Sigmoid colon (tissue), 7 donors: ENCODE results near the gene PLEKHG3. TPM values are rescaled to one million over a fixed set of nuclear protein-coding genes. Genes with fewer than 3 reads are reported as not detected.

Experiments
- DNase-seq: peaks from one replicate; pipeline ENCODE4 v3.0.0-alpha.2; 2019
- H3K27ac ChIP-seq, 4 donors: fragments of 200-600 bp; sonication (generic); one replicate each; pipeline ENCODE4 v1.5.1; 2016 to 2019; ENCODE audit warnings: mild to moderate bottlenecking in 1 of 4
- H3K27me3 ChIP-seq, 3 donors: fragments of 200-600 bp; sonication (generic); one replicate each; pipeline ENCODE4 v1.5.1; 2019; ENCODE audit warnings: mild to moderate bottlenecking in 1 of 3
- H3K36me3 ChIP-seq, 4 donors: fragments of 200-600 bp; sonication (generic); one replicate each; pipeline ENCODE4 v1.5.1; 2016 to 2019
- H3K4me1 ChIP-seq, 4 donors: fragments of 200-600 bp; sonication (generic); one replicate each; pipeline ENCODE4 v1.5.1; 2017 to 2019
- H3K4me3 ChIP-seq, 4 donors: fragments of 200-600 bp; sonication (generic); one replicate each; pipeline ENCODE4 v1.5.1; 2017 to 2019; ENCODE audit warnings: mild to moderate bottlenecking in 2 of 4, moderate library complexity in 1 of 4
- H3K9me3 ChIP-seq, 4 donors: fragments of 200-600 bp in 3 of 4; sonication (generic) in 3 of 4; one replicate each; pipeline versions ENCODE4 v1.5.1 to v1.6.1; 2013 to 2019
- EP300 ChIP-seq, 4 donors: sonication (generic); formaldehyde crosslinking; IDR thresholded peaks; one replicate each; pipeline ENCODE4 v1.6.1; 2017; ENCODE audit warnings: antibody characterized with exemption in 4 of 4
- POLR2A ChIP-seq, 2 donors: fragments of 450-650 bp; IDR thresholded peaks; one replicate each; pipeline ENCODE4 v1.6.1; 2016; ENCODE audit warnings: antibody characterized with exemption in 2 of 2, mild to moderate bottlenecking in 2 of 2, moderate library complexity in 2 of 2
- POLR2AphosphoS5 ChIP-seq, 4 donors: sonication (generic); formaldehyde crosslinking; IDR thresholded peaks; one replicate each; pipeline ENCODE4 v1.6.1; 2017; ENCODE audit warnings: antibody characterized with exemption in 4 of 4
- WGBS, 2 donors: extraction: QIAGEN DNeasy Blood & Tissue Kit; methylation state at CpG; one replicate each; pipeline ENCODE4 v1.1.7; 2013; 5-methylcytosine and 5-hydroxymethylcytosine counted together
- intact Hi-C: fragments of 100-400 bp; cut with DNase I; formaldehyde crosslinking; loops from one replicate; pipeline ENCODE4 v1.15.1; 2023
- polyA plus RNA-seq, 3 donors: library from polyadenylated mRNA; stranded (reverse); fragments of 200-250 nt; gene quantifications; one replicate each; pipeline ENCODE4 v1.2.3, GENCODE V29; 2013
- total RNA-seq, 4 donors: library from RNA; depleted of rRNA; stranded (reverse); fragments of >200 nt; gene quantifications; one replicate each; pipeline ENCODE4 v1.1.0, GENCODE V29; 2016
- TF ChIP-seq, protein P1 (sequence below), 4 experiments: fragments of 450-650 bp in 3 of 4; fragments of 200-600 bp in 1 of 4; IDR thresholded peaks; one replicate each; pipeline ENCODE4 v1.5.1; 2016 to 2019; ENCODE audit warnings: antibody characterized with exemption in 4 of 4, mild to moderate bottlenecking in 3 of 4, moderate library complexity in 2 of 4
- donor health status: healthy with polysubstance abuse.
- donor health status: Bipolar disorder and iron deficiency.
- donor health status: healthy.

The PLEKHG3 gene
- total and polyA plus RNA-seq, 7 donors = 16.9 to 67.9 (median 34.4) TPM

DNA sequence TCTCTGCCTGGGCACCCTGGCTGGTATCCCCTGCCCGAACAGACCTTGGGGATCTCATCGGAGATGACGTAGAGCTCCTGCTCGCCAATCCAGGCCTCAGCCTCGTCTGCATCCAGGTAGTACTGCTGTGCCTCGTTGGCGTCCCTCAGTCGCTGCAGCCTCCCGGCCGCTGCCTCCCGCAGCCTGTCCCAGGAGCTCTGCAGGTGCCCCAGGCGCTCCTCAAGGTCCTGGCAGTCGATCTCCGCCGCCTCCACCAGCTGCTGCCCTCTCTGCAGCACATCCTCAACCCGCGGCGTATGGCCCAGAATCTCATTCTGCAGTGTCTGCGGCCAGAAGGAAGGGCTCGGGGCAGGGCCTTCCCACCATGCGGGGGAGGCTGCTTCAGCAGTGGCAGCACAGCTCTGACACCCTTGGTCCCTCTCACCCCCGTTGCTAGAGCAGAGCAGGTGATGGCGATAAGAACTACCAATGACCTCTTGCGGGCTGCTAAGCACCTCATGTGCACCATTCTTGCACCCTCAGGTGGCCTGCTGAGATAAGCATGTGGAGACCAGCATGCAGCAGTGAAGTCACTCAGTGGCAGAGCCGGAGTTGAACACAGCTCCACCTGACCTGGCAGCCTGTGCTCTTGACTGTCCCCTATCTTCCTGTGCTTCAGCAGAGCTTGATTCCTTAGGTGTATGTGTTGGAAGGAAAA lies 71.0 kb downstream of the PLEKHG3 start:
- peak; percentile 55 for DNase-seq
- H3K9me3 ChIP-seq = no peaks in the 10 kb centered on the region
- intact Hi-C loops = no loop called here
- no peak overlapping the region for H3K4me3 ChIP-seq
- peaks cover 0 to 9% (median 5%) of the 10 kb centered on the region in 4 donors for H3K4me1 ChIP-seq
- no peaks in the 10 kb centered on the region for H3K36me3 ChIP-seq
- no peak overlapping the region for H3K27ac ChIP-seq
- TF ChIP-seq, protein P1, sequence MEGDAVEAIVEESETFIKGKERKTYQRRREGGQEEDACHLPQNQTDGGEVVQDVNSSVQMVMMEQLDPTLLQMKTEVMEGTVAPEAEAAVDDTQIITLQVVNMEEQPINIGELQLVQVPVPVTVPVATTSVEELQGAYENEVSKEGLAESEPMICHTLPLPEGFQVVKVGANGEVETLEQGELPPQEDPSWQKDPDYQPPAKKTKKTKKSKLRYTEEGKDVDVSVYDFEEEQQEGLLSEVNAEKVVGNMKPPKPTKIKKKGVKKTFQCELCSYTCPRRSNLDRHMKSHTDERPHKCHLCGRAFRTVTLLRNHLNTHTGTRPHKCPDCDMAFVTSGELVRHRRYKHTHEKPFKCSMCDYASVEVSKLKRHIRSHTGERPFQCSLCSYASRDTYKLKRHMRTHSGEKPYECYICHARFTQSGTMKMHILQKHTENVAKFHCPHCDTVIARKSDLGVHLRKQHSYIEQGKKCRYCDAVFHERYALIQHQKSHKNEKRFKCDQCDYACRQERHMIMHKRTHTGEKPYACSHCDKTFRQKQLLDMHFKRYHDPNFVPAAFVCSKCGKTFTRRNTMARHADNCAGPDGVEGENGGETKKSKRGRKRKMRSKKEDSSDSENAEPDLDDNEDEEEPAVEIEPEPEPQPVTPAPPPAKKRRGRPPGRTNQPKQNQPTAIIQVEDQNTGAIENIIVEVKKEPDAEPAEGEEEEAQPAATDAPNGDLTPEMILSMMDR (IDR thresholded peaks at IDR 0.05) = no peak
- TF ChIP-seq POLR2AphosphoS5 (IDR thresholded peaks at IDR 0.05) (no peak), EP300 (IDR thresholded peaks at IDR 0.05) (no peak)
- no peaks in the 10 kb centered on the region for H3K27me3 ChIP-seq
- 91 to 93% methylated on average over 25 of the region's 25 CpGs for WGBS, 2 donors

DNA sequence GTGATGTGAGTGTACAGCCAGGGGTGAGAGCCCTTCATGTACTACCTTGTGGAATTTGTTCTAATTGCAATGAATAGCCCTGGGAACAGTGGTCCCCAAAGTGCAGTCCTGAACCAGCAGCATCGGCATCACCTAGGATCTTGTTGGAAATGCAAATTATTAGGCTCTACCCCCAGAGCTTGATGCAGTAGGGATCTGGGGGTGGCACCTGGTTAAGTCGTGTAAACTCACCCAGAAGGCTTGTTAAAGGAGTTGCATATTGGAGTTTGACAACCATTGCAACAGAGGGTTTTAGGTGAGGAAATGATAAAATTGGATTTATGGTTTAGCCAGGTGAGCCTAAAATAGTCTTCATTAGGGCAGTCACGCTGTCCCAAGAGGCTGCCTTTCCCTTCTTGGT lies 73.2 kb downstream of the PLEKHG3 start:
- Histone ChIP-seq H3K9me3 (no peaks in the 10 kb centered on the region), H3K27ac (no peak overlapping the region), H3K4me3 (no peak overlapping the region), H3K27me3 (no peaks in the 10 kb centered on the region), H3K36me3 (no peaks in the 10 kb centered on the region), H3K4me1 (peaks cover 0 to 9% (median 5%) of the 10 kb centered on the region in 4 donors)
- intact Hi-C loops = no loop called here
- DNase-seq = no peak
- 91 to 92% methylated on average over 3 of the region's 3 CpGs for WGBS, 2 donors
- TF ChIP-seq, protein P1 (IDR thresholded peaks at IDR 0.05) = no peak
- TF ChIP-seq POLR2A (IDR thresholded peaks at IDR 0.05) (no peak), EP300 (IDR thresholded peaks at IDR 0.05) (no peak), POLR2AphosphoS5 (IDR thresholded peaks at IDR 0.05) (no peak)

GRCh38 chr14:64778104-64778754 lies 74.0 kb downstream of the PLEKHG3 start:
- peaks cover 0 to 9% (median 5%) of the 10 kb centered on the region in 4 donors for H3K4me1 ChIP-seq
- WGBS, 2 donors = 83 to 87% methylated on average over 7 of the region's 7 CpGs
- intact Hi-C loops = no loop called here
- no peaks in the 10 kb centered on the region for H3K36me3 ChIP-seq
- no peak for DNase-seq
- no peaks in the 10 kb centered on the region for H3K27me3 ChIP-seq
- H3K4me3 ChIP-seq = no peak overlapping the region
- H3K27ac ChIP-seq = no peak overlapping the region
- no peaks in the 10 kb centered on the region for H3K9me3 ChIP-seq
- TF ChIP-seq POLR2AphosphoS5 (IDR thresholded peaks at IDR 0.05) (no peak), POLR2A (IDR thresholded peaks at IDR 0.05) (no peak), EP300 (IDR thresholded peaks at IDR 0.05) (no peak)
- TF ChIP-seq, protein P1 (IDR thresholded peaks at IDR 0.05) = no peak

DNA sequence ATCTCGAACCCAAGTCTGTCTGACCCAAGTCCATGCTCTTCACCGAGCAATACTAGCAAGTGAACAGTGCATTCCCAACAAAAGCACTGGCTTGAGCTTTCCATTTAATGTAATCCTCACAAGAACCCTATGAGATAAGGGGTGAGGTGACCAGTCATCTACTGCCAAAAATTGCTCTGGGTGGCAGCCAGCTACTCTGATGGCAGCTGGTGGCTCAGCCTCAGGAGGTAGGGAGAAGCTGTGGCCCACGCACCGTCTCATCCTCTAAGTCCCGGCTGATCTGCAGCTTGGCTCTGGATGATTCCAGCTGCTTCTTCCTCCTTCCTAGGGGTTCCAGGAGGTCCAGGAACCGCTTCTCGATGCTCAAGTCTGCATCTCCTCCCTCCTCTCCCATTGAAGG lies 75.2 kb downstream of the PLEKHG3 start:
- intact Hi-C loops = no loop called here
- DNase-seq = no peak

More for the DNA sequence above, 75.2 kb downstream of the PLEKHG3 start:
- Histone ChIP-seq H3K36me3 (no peaks in the 10 kb centered on the region), H3K9me3 (no peaks in the 10 kb centered on the region), H3K4me3 (no peak overlapping the region), H3K27ac (no peak overlapping the region), H3K27me3 (no peaks in the 10 kb centered on the region), H3K4me1 (peaks cover 0 to 9% (median 5%) of the 10 kb centered on the region in 4 donors)
- WGBS, 2 donors = 93 to 95% methylated on average over 7 of the region's 7 CpGs
- TF ChIP-seq EP300 (IDR thresholded peaks at IDR 0.05) (no peak), POLR2A (IDR thresholded peaks at IDR 0.05) (no peak), POLR2AphosphoS5 (IDR thresholded peaks at IDR 0.05) (no peak)
- TF ChIP-seq, protein P1 (IDR thresholded peaks at IDR 0.05) = no peak
